Measurements from ENCODE around the gene BAG5.
A peak's percentile ranks its signal among the peaks of the same experiment; 100 is the strongest.

BAG5 gene

DNA sequence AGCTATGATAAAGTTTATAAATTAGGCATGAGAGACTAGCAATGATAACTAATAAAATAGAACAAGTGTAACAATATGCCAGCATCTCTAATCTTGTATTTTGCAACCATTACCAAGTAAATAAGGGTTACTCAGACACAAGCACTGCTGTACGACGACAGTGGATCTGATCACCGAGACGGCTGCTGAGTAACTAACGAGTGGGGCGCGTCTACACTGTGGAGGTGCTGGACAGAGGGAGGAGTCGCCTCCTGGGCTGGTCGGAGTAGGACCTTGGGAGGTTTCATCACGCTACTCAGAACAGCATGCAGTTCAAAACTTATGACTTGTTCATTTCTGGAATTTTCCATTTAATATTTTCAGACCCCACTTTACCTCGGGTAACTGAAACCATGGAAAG, 18.7 kb upstream of the BAG5 start:
- Mint-ChIP-seq H3K4me1 (ENCODE audit: low read depth in 2 of 2) (peaks cover 0 to 3% of the 10 kb centered on the region in 2 donors), H3K4me3 (no peak overlapping the region), H3K9me3 (no peaks in the 10 kb centered on the region), H3K27me3 (no peaks in the 10 kb centered on the region), H3K36me3 (ENCODE audit: insufficient read depth) (peaks cover 38% of the 10 kb centered on the region), H3K27ac (no peak overlapping the region)
- DNase-seq (no peak), ATAC-seq (replicated peaks) (no peak)

- no peaks in the 10 kb centered on the region for H3K9me3 Mint-ChIP-seq
- H3K36me3 Mint-ChIP-seq (ENCODE audit: insufficient read depth): peaks cover 49% of the 10 kb centered on the region
- no peaks in the 10 kb centered on the region for H3K4me1 Mint-ChIP-seq (ENCODE audit: low read depth in 2 of 2)
- no peak overlapping the region for H3K27ac Mint-ChIP-seq
- no peak for ATAC-seq (replicated peaks)
- H3K27me3 Mint-ChIP-seq: no peaks in the 10 kb centered on the region
- H3K4me3 Mint-ChIP-seq: no peak overlapping the region
- no peak for DNase-seq
Observed at GRCh38 chr14:103578401-103579075, 16.1 kb upstream of the BAG5 start.

DNA sequence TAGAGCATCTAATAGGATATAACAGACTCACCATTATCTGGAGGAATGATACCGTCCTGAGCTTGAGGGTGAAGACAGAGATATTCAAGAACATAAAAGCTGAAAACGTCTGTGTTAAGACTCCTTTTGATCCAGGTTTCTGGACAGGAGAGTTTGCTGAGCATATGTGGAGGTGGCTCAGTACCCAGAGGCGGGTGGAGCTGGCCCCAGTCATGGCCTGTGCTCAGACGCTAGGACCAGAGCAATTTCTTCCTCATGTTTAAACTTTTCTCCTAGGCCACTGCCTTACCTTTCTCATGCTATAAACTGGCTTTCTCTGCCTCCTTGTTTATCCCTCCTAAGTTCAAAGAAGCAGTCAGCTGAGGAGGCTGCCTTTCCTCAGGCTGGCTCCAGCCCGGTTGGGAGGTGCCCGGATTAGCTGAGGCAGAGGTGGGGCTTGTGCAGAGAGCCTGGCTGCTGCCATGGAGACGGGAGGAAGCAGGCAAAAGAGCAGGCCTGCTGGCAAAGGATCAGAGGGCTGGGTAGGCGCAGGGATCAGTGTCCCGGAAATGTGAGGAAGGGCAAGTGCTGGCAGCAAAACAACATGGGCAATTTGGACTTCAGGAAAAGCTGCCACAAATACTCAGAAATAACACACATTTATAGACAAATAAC, 14.0 kb upstream of the BAG5 start:
- Mint-ChIP-seq H3K9me3 (no peaks in the 10 kb centered on the region), H3K27ac (no peak overlapping the region), H3K4me3 (no peak overlapping the region), H3K27me3 (no peaks in the 10 kb centered on the region), H3K4me1 (ENCODE audit: low read depth in 2 of 2) (no peaks in the 10 kb centered on the region), H3K36me3 (ENCODE audit: insufficient read depth) (peaks cover 68% of the 10 kb centered on the region)
- ATAC-seq (replicated peaks) (no peak), DNase-seq (no peak)

GRCh38 chr14:103574707-103575285, 12.3 kb upstream of the BAG5 start:
- H3K27ac Mint-ChIP-seq: no peak overlapping the region
- no peak for ATAC-seq (replicated peaks)
- H3K9me3 Mint-ChIP-seq: no peaks in the 10 kb centered on the region
- no peaks in the 10 kb centered on the region for H3K27me3 Mint-ChIP-seq
- H3K4me3 Mint-ChIP-seq: no peak overlapping the region
- DNase-seq: no peak
- H3K36me3 Mint-ChIP-seq (ENCODE audit: insufficient read depth): peaks cover 72% of the 10 kb centered on the region
- H3K4me1 Mint-ChIP-seq (ENCODE audit: low read depth in 2 of 2): no peaks in the 10 kb centered on the region

GRCh38 chr14:103574104-103574503, 11.6 kb upstream of the BAG5 start:
- Mint-ChIP-seq H3K27ac (no peak overlapping the region), H3K4me3 (no peak overlapping the region)

GRCh38 chr14:103569408-103569807, 7.0 kb upstream of the BAG5 start:
- no peak overlapping the region for H3K4me3 Mint-ChIP-seq
- peaks cover 5 to 8% of the 10 kb centered on the region in 2 donors for H3K4me1 Mint-ChIP-seq (ENCODE audit: low read depth in 2 of 2)
- DNase-seq (no peak), ATAC-seq (replicated peaks) (no peak)
- no peaks in the 10 kb centered on the region for H3K27me3 Mint-ChIP-seq
- H3K27ac Mint-ChIP-seq: no peak overlapping the region
- peaks cover 31% of the 10 kb centered on the region for H3K36me3 Mint-ChIP-seq (ENCODE audit: insufficient read depth)
- H3K9me3 Mint-ChIP-seq: no peaks in the 10 kb centered on the region

More at GRCh38 chr14:103574104-103574503, 11.6 kb upstream of the BAG5 start:
- H3K36me3 Mint-ChIP-seq (ENCODE audit: insufficient read depth): peaks cover 70% of the 10 kb centered on the region
- DNase-seq: no peak
- peaks cover 0 to 2% of the 10 kb centered on the region in 2 donors for H3K4me1 Mint-ChIP-seq (ENCODE audit: low read depth in 2 of 2)
- H3K9me3 Mint-ChIP-seq: no peaks in the 10 kb centered on the region
- no peak for ATAC-seq (replicated peaks)
- H3K27me3 Mint-ChIP-seq: no peaks in the 10 kb centered on the region

DNA sequence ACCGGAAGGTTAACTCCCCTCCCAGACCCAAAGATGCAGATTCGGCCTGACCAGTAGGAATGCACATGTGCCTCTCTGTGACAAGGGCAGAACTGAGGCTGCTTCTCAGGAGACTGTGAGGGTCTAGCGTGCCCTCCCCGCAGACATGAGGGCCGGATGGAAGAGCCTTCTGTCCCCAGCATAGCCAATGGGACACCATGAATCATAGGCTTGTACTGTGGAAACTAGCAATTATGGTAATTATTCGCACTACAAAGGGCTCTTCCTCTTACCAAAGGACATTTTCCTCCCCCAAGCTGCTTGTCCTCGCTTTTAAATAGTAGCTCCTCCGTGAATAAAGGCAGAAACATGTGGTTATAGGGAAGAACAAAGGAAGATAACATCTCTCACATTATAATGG, 6.5 kb upstream of the BAG5 start:
- no peak overlapping the region for H3K27ac Mint-ChIP-seq
- H3K36me3 Mint-ChIP-seq (ENCODE audit: insufficient read depth): peaks cover 27% of the 10 kb centered on the region
- no peaks in the 10 kb centered on the region for H3K27me3 Mint-ChIP-seq
- H3K4me3 Mint-ChIP-seq: no peak overlapping the region
- peaks cover 5 to 8% of the 10 kb centered on the region in 2 donors for H3K4me1 Mint-ChIP-seq (ENCODE audit: low read depth in 2 of 2)
- H3K9me3 Mint-ChIP-seq: no peaks in the 10 kb centered on the region
- DNase-seq (no peak), ATAC-seq (replicated peaks) (no peak)

GRCh38 chr14:103563844-103564505, 1.5 kb upstream of the BAG5 start:
- peak overlapping the region in 1 of 2 donors; percentile 94 for H3K27ac Mint-ChIP-seq
- peaks cover 35% of the 10 kb centered on the region for H3K36me3 Mint-ChIP-seq (ENCODE audit: insufficient read depth)
- no peaks in the 10 kb centered on the region for H3K9me3 Mint-ChIP-seq
- DNase-seq (no peak), ATAC-seq (replicated peaks) (no peak)
- H3K4me3 Mint-ChIP-seq: peak overlapping the region; percentile 95 to 98
- no peaks in the 10 kb centered on the region for H3K27me3 Mint-ChIP-seq
- peaks cover 36 to 37% of the 10 kb centered on the region in 2 donors for H3K4me1 Mint-ChIP-seq (ENCODE audit: low read depth in 2 of 2)

GRCh38 chr14:103563226-103563620, 766 bp upstream of the BAG5 start:
- no peaks in the 10 kb centered on the region for H3K9me3 Mint-ChIP-seq
- H3K27ac Mint-ChIP-seq: peak overlapping the region; percentile 94
- H3K36me3 Mint-ChIP-seq (ENCODE audit: insufficient read depth): peaks cover 43% of the 10 kb centered on the region
- peak overlapping the region; percentile 95 to 98 for H3K4me3 Mint-ChIP-seq
- ATAC-seq (replicated peaks): peak; percentile 12
- no peaks in the 10 kb centered on the region for H3K27me3 Mint-ChIP-seq
- H3K4me1 Mint-ChIP-seq (ENCODE audit: low read depth in 2 of 2): peaks cover 37 to 39% of the 10 kb centered on the region in 2 donors
- DNase-seq: no peak

- H3K4me3 Mint-ChIP-seq: peak overlapping the region; percentile 95 to 98
Observed at GRCh38 chr14:103562179-103562428, 353 bp downstream of the BAG5 start.

DNA sequence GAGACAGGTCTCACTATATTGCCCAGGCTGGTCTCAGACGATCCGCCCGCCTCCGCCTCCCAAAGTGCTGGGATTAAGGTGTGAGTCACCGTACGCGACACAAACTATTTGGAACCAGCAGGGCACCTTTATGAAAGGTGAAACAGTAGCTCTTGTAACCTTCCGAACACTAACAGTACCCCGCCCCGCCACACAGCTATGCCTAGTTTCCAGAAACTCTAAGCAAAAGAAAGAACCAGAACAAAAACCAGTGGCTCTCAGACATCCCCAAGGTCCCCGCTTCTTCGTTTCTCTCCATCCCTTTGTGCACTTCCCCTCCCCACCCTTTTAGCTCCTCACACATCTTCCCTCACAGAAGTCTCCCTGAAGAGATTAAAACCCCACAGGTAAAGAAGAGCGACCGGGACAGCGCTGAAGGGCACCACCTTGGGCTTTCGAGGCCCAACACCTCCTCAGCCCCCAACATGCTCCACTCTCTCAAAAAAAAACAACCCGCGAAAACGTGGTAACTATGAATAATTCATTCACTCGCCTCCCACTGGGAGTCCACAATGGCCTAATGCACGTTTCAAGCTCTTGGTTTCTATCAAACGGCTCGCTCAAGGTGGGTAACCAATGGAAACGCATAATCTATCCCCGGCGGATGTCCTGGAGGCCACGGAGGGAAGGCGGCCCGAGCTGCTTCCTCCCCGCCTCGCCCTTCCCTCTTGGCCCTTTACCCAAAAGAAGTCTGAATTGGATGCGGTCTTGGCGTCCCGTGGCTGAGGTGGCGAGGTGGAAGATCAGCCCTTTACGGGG, 877 bp downstream of the BAG5 start:
- Mint-ChIP-seq H3K36me3 (ENCODE audit: insufficient read depth) (peaks cover 55% of the 10 kb centered on the region), H3K9me3 (no peaks in the 10 kb centered on the region), H3K27me3 (no peaks in the 10 kb centered on the region), H3K4me3 (peak overlapping the region; percentile 95 to 98), H3K4me1 (ENCODE audit: low read depth in 2 of 2) (peaks cover 38 to 44% of the 10 kb centered on the region in 2 donors), H3K27ac (peak overlapping the region; percentile 94)
- ATAC-seq (replicated peaks): peak; percentile 34
- DNase-seq: peak in 2 of 3 experiments; percentile 24 to 33

More at GRCh38 chr14:103562179-103562428, 353 bp downstream of the BAG5 start:
- peaks cover 51% of the 10 kb centered on the region for H3K36me3 Mint-ChIP-seq (ENCODE audit: insufficient read depth)
- DNase-seq (no peak), ATAC-seq (replicated peaks) (no peak)
- H3K27ac Mint-ChIP-seq: peak overlapping the region; percentile 94
- no peaks in the 10 kb centered on the region for H3K9me3 Mint-ChIP-seq
- peaks cover 38 to 42% of the 10 kb centered on the region in 2 donors for H3K4me1 Mint-ChIP-seq (ENCODE audit: low read depth in 2 of 2)
- H3K27me3 Mint-ChIP-seq: no peaks in the 10 kb centered on the region

GRCh38 chr14:103560691-103561090, 1.8 kb downstream of the BAG5 start:
- no peak for ATAC-seq (replicated peaks)
- Mint-ChIP-seq H3K9me3 (no peaks in the 10 kb centered on the region), H3K4me3 (peak overlapping the region; percentile 95 to 98), H3K36me3 (ENCODE audit: insufficient read depth) (peaks cover 60% of the 10 kb centered on the region), H3K27me3 (no peaks in the 10 kb centered on the region), H3K27ac (peak overlapping the region; percentile 94), H3K4me1 (ENCODE audit: low read depth in 2 of 2) (peaks cover 40 to 44% of the 10 kb centered on the region in 2 donors)
- DNase-seq: no peak

DNA sequence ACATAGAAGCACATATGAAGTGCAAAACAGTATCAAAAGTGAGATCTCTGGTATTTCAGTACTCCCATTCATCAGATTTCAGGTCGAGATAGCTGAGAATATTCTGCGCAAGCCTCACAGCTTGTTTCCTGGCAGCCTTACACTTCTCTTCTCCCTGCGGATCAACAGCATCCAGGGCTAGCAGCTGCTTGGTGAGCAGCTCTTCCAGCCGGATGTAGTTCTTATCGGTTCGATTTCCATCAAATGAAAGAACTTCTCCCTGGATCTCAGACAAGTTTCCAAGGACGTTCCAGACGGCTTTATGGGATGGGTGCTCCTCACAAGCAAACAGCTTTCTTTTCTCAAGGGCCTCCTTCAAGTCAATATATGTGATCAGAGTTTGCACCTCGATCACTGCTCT, 2.7 kb downstream of the BAG5 start:
- no peak for DNase-seq
- H3K9me3 Mint-ChIP-seq: no peaks in the 10 kb centered on the region
- no peaks in the 10 kb centered on the region for H3K27me3 Mint-ChIP-seq
- H3K36me3 Mint-ChIP-seq (ENCODE audit: insufficient read depth): peaks cover 62% of the 10 kb centered on the region
- ATAC-seq (replicated peaks): no peak
- peak overlapping the region; percentile 4 to 95 for H3K4me3 Mint-ChIP-seq
- peaks cover 46 to 53% of the 10 kb centered on the region in 2 donors for H3K4me1 Mint-ChIP-seq (ENCODE audit: low read depth in 2 of 2)
- H3K27ac Mint-ChIP-seq: peak overlapping the region; percentile 41 to 58

Measured in effector memory CD8-positive, alpha-beta T cell (primary cell).